Subcutaneous abdominal adipose tissue (tissue), 5 donors: Measurements from ENCODE around the gene GTF2F1.

Source experiments
- H3K27ac ChIP-seq: one replicate; pipeline ENCODE4 v1.7.0; 2013; ENCODE audit warnings: low read depth, mild to moderate bottlenecking, inconsistent platforms, low read length, moderate library complexity
- H3K27me3 ChIP-seq, 5 donors: one replicate each; pipeline ENCODE4 v1.7.0; 2013; ENCODE audit warnings: low read length in 5 of 5, inconsistent platforms in 1 of 5; ENCODE audit not compliant: control insufficient read depth in 5 of 5, insufficient read depth in 4 of 5
- H3K36me3 ChIP-seq, 5 donors: one replicate each; pipeline ENCODE4 v1.7.0; 2013; ENCODE audit warnings: low read length in 5 of 5; ENCODE audit not compliant: control insufficient read depth in 5 of 5, insufficient read depth in 5 of 5
- H3K4me1 ChIP-seq, 5 donors: one replicate each; pipeline ENCODE4 v1.7.0; 2013; ENCODE audit warnings: low read length in 5 of 5, mild to moderate bottlenecking in 3 of 5, moderate library complexity in 1 of 5; ENCODE audit not compliant: control insufficient read depth in 5 of 5, insufficient read depth in 5 of 5
- H3K4me3 ChIP-seq, 5 donors: one replicate each; pipeline ENCODE4 v1.7.0; 2013; ENCODE audit warnings: low read length in 5 of 5, low read depth in 1 of 5
- H3K9ac ChIP-seq, 5 donors: one replicate each; pipeline ENCODE4 v1.7.0; 2013; ENCODE audit warnings: low read length in 5 of 5, mild to moderate bottlenecking in 4 of 5, moderate library complexity in 3 of 5
- H3K9me3 ChIP-seq, 5 donors: one replicate each; pipeline ENCODE4 v1.7.0; 2013; ENCODE audit warnings: low read length in 5 of 5; ENCODE audit not compliant: control insufficient read depth in 5 of 5
- donor health status: healthy.
- donor health status: healthy.
- donor health status: healthy.
- donor health status: healthy.
- donor health status: healthy.

Gene GTF2F1

GRCh38 chr19:6427131-6427530, 34.2 kb upstream of the GTF2F1 start:
- H3K4me1 ChIP-seq, result peaks cover 2 to 27% (median 24%) of the 10 kb centered on the region in 5 donors

GRCh38 chr19:6425732-6426620, 33.0 kb upstream of the GTF2F1 start:
- H3K27me3 ChIP-seq, result no peaks in the 10 kb centered on the region
- peaks cover 0 to 3% (median 0%) of the 10 kb centered on the region in 5 donors for H3K9me3 ChIP-seq
- no peak overlapping the region for H3K9ac ChIP-seq
- peaks cover 2 to 38% (median 29%) of the 10 kb centered on the region in 5 donors for H3K4me1 ChIP-seq
- peak overlapping the region; percentile 29 to 51 (median 44) for H3K4me3 ChIP-seq
- H3K27ac ChIP-seq, result peak overlapping the region; percentile 74
- peaks cover 0 to 12% (median 12%) of the 10 kb centered on the region in 5 donors for H3K36me3 ChIP-seq

More at GRCh38 chr19:6427131-6427530, 34.2 kb upstream of the GTF2F1 start:
- Histone ChIP-seq H3K27ac (no peak overlapping the region), H3K36me3 (peaks cover 0 to 2% (median under 1%) of the 10 kb centered on the region in 5 donors), H3K9ac (no peak overlapping the region), H3K4me3 (no peak overlapping the region), H3K9me3 (peaks cover 0 to 3% (median 0%) of the 10 kb centered on the region in 5 donors), H3K27me3 (no peaks in the 10 kb centered on the region)

- Histone ChIP-seq H3K9me3 (peaks cover 0 to 3% (median 0%) of the 10 kb centered on the region in 5 donors), H3K4me3 (peak overlapping the region; percentile 29 to 51 (median 44)), H3K9ac (no peak overlapping the region), H3K36me3 (peaks cover 0 to 21% (median 20%) of the 10 kb centered on the region in 5 donors), H3K4me1 (peaks cover 2 to 40% (median 29%) of the 10 kb centered on the region in 5 donors), H3K27me3 (no peaks in the 10 kb centered on the region), H3K27ac (peak overlapping the region; percentile 74)
Observed at GRCh38 chr19:6424939-6425731, 32.2 kb upstream of the GTF2F1 start.

- Histone ChIP-seq H3K4me3 (peak within 1 kb of the TSS; percentile 70 to 94 (median 82)), H3K9me3 (peaks cover 0 to 3% (median 0%) of the 10 kb centered on the region in 5 donors), H3K27ac (peak within 1 kb of the TSS; percentile 74), H3K4me1 (peaks cover 2 to 43% (median 29%) of the 10 kb centered on the region in 5 donors), H3K9ac (peak within 1 kb of the TSS; percentile 48 to 96 (median 84)), H3K36me3 (peaks cover 0 to 28% (median 28%) of the 10 kb centered on the region in 5 donors), H3K27me3 (no peaks in the 10 kb centered on the region)
Observed at GRCh38 chr19:6424195-6424938, 31.4 kb upstream of the GTF2F1 start, which contains the start of gene KHSRP. TSS of gene KHSRP (minus strand) at chr19:6424811. CDS start at chr19:6424701, 110 bp downstream.

GRCh38 chr19:6423499-6424194, 30.7 kb upstream of the GTF2F1 start:
- H3K9me3 ChIP-seq, result peaks cover 0 to 3% (median 0%) of the 10 kb centered on the region in 5 donors
- peaks cover 2 to 43% (median 29%) of the 10 kb centered on the region in 5 donors for H3K4me1 ChIP-seq
- H3K27ac ChIP-seq, result peak overlapping the region; percentile 69
- H3K4me3 ChIP-seq, result peak overlapping the region; percentile 70 to 94 (median 82)
- H3K36me3 ChIP-seq, result peaks cover 0 to 36% (median 35%) of the 10 kb centered on the region in 5 donors
- no peaks in the 10 kb centered on the region for H3K27me3 ChIP-seq
- H3K9ac ChIP-seq, result peak overlapping the region; percentile 48 to 96 (median 84)

GRCh38 chr19:6421075-6422014, 28.4 kb upstream of the GTF2F1 start:
- Histone ChIP-seq H3K4me3 (no peak overlapping the region), H3K9ac (peak overlapping the region in 3 of 5 donors; percentile 9 to 86 (median 57)), H3K27ac (no peak overlapping the region), H3K27me3 (no peaks in the 10 kb centered on the region), H3K4me1 (peaks cover 2 to 43% (median 29%) of the 10 kb centered on the region in 5 donors), H3K36me3 (peaks cover 0 to 59% (median 58%) of the 10 kb centered on the region in 5 donors), H3K9me3 (peaks cover 0 to 3% (median 0%) of the 10 kb centered on the region in 5 donors)

GRCh38 chr19:6418562-6418932, 25.6 kb upstream of the GTF2F1 start:
- no peak overlapping the region for H3K27ac ChIP-seq
- H3K9ac ChIP-seq, result no peak overlapping the region
- peaks cover 0 to 82% (median 79%) of the 10 kb centered on the region in 5 donors for H3K36me3 ChIP-seq

GRCh38 chr19:6417713-6418561, 25.0 kb upstream of the GTF2F1 start:
- Histone ChIP-seq H3K4me1 (peaks cover 0 to 27% (median 18%) of the 10 kb centered on the region in 5 donors), H3K4me3 (no peak overlapping the region), H3K9me3 (no peaks in the 10 kb centered on the region), H3K27me3 (no peaks in the 10 kb centered on the region), H3K27ac (no peak overlapping the region), H3K36me3 (peaks cover 0 to 82% (median 79%) of the 10 kb centered on the region in 5 donors), H3K9ac (no peak overlapping the region)

More at GRCh38 chr19:6418562-6418932, 25.6 kb upstream of the GTF2F1 start:
- H3K9me3 ChIP-seq, result no peaks in the 10 kb centered on the region
- no peaks in the 10 kb centered on the region for H3K27me3 ChIP-seq
- no peak overlapping the region for H3K4me3 ChIP-seq
- peaks cover 0 to 33% (median 24%) of the 10 kb centered on the region in 5 donors for H3K4me1 ChIP-seq
